ENCODE results near the gene C17orf50. TPM values are rescaled to one million over a fixed set of nuclear protein-coding genes. Genes with fewer than 3 reads are reported as not detected.

C17orf50 gene
- total RNA-seq, 4 donors from 2014 or later = not detected

- in situ Hi-C loops (cut with MboI; ENCODE audit: low sequenced_read_pairs in 4 of 4) (no loop called here), intact Hi-C loops (cut with DNase I; ENCODE audit: low total_unique reads) (no loop called here)
- DNase-seq (no peak), ATAC-seq (no peak)
- Histone ChIP-seq H3K27ac (no peak overlapping the region), H3K4me3 (no peak overlapping the region), H3K4me1 (no peaks in the 10 kb centered on the region), H3K27me3 (peaks cover 0 to under 1% (median 0%) of the 10 kb centered on the region in 3 donors), H3K9me3 (no peaks in the 10 kb centered on the region), H3K36me3 (no peaks in the 10 kb centered on the region)
- no peak for TF ChIP-seq POLR2A (IDR thresholded peaks at IDR 0.05)
Measured at GRCh38 chr17:35774499-35774898, 13.8 kb downstream of the C17orf50 start.

DNA sequence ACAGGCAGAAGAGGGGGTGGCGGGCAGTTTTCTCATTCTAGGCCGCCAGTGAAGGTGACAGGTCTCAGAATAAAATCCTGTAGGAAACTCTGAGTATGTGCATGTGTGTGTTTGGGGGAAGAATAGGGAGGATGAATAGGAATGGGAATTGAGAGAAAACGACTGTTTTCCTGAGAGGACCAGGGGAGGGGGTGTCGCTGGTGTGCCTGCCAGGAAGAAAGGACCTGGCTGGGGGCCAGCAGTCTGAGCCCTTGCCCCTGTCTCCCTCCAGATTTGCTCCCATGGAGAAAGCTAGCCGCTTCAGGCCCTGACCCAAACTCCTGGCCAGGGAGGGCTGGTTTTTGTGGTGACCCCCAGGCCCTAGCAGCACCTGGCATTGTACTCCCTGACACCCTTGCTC lies 14.4 kb downstream of the C17orf50 start:
- Histone ChIP-seq H3K9me3 (no peaks in the 10 kb centered on the region), H3K4me1 (no peaks in the 10 kb centered on the region), H3K4me3 (no peak overlapping the region), H3K27me3 (peaks cover 0 to 3% (median 0%) of the 10 kb centered on the region in 3 donors), H3K27ac (no peak overlapping the region), H3K36me3 (no peaks in the 10 kb centered on the region)
- no peak for DNase-seq
- TF ChIP-seq POLR2A (IDR thresholded peaks at IDR 0.05) (no peak), CTCF (IDR thresholded peaks at IDR 0.05 in 4 of 5, conservative IDR thresholded peaks at IDR 0.05 in 1 of 5) (no peak)
- intact Hi-C loops (cut with DNase I; ENCODE audit: low total_unique reads) = no loop called here
- no peak for ATAC-seq
- in situ Hi-C loops (cut with MboI; ENCODE audit: low sequenced_read_pairs in 4 of 4) = no loop called here

DNA sequence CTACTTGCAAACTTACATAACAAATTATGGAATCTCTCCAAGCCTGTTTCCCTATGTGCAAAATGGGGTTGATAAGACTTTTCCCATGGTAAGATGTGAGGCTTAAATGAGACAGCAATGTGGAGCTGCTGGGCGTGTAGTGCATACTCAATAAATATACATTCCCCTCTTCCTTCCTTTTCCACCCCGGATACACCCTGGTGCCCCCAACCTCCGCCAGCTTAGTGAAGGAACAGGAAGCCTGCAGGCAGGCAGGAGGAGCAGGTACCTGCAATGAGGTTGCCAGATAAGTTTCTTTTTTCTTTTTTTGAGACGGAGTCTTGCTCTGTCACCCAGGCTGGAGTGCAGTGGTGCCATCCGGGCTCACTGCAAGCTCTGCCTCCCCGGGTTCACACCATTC lies 14.9 kb downstream of the C17orf50 start:
- intact Hi-C loops (cut with DNase I; ENCODE audit: low total_unique reads) = no loop called here
- no peak overlapping the region for H3K4me3 ChIP-seq
- in situ Hi-C loops (cut with MboI; ENCODE audit: low sequenced_read_pairs in 4 of 4) = no loop called here
- ATAC-seq (no peak), DNase-seq (no peak)
- H3K36me3 ChIP-seq = no peaks in the 10 kb centered on the region
- peaks cover 0 to 7% (median 0%) of the 10 kb centered on the region in 3 donors for H3K27me3 ChIP-seq
- no peak for TF ChIP-seq POLR2A (IDR thresholded peaks at IDR 0.05)
- no peak for TF ChIP-seq CTCF (IDR thresholded peaks at IDR 0.05 in 4 of 5, conservative IDR thresholded peaks at IDR 0.05 in 1 of 5)
- no peaks in the 10 kb centered on the region for H3K4me1 ChIP-seq
- H3K27ac ChIP-seq = no peak overlapping the region
- no peaks in the 10 kb centered on the region for H3K9me3 ChIP-seq

DNA sequence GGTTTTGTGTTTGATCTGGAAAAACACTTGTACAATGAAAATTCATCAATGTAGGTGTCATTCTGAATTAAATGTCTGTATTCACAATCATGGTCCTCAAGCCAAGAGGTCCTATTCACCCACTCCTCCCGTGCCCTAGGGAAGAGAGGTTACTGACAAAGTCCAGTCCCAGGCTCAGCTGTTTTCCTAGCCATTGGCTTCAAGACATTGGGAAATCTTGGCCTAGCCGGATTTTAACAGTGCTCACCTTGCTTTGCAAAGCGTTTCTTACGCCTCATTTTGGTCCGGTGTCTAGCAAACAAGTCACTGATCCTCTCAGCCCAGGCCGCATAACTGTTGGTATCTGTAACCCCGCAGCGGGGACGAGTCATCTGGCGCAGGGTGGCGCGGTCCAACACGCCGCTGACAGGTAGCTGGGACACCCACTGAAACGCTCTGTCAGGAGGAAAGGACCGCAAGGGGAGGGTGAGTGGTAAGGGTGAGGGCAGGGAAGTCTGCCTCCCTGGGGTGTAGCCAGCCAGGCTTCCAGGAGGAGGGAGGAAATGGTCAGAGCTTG lies 18.0 kb downstream of the C17orf50 start:
- H3K9me3 ChIP-seq = no peaks in the 10 kb centered on the region
- DNase-seq = no peak
- in situ Hi-C loops (cut with MboI; ENCODE audit: low sequenced_read_pairs in 4 of 4) = no loop called here

GRCh38 chr17:35780950-35781349 lies 20.3 kb downstream of the C17orf50 start:
- no peak overlapping the region for H3K27ac ChIP-seq
- H3K9me3 ChIP-seq = no peaks in the 10 kb centered on the region
- no peak for TF ChIP-seq POLR2A (IDR thresholded peaks at IDR 0.05)
- no peak for TF ChIP-seq CTCF (IDR thresholded peaks at IDR 0.05 in 4 of 5, conservative IDR thresholded peaks at IDR 0.05 in 1 of 5)
- peaks cover 5 to 6% of the 10 kb centered on the region in 2 donors for H3K4me1 ChIP-seq
- no peaks in the 10 kb centered on the region for H3K36me3 ChIP-seq
- no peak overlapping the region for H3K4me3 ChIP-seq
- in situ Hi-C loops (cut with MboI; ENCODE audit: low sequenced_read_pairs in 4 of 4) (no loop called here), intact Hi-C loops (cut with DNase I; ENCODE audit: low total_unique reads) (no loop called here)
- DNase-seq (no peak), ATAC-seq (no peak)
- peaks cover 0 to 12% (median 0%) of the 10 kb centered on the region in 3 donors for H3K27me3 ChIP-seq

More for the DNA sequence above, 18.0 kb downstream of the C17orf50 start:
- Histone ChIP-seq H3K4me3 (no peak overlapping the region), H3K27ac (no peak overlapping the region), H3K4me1 (peaks cover 5% of the 10 kb centered on the region in 2 donors), H3K27me3 (peaks cover 0 to 7% (median 0%) of the 10 kb centered on the region in 3 donors), H3K36me3 (no peaks in the 10 kb centered on the region)
- no peak for TF ChIP-seq CTCF (IDR thresholded peaks at IDR 0.05 in 4 of 5, conservative IDR thresholded peaks at IDR 0.05 in 1 of 5)
- TF ChIP-seq POLR2A (IDR thresholded peaks at IDR 0.05) = no peak
- no peak for ATAC-seq
- intact Hi-C loops (cut with DNase I; ENCODE audit: low total_unique reads) = no loop called here
